Neural cell (in vitro differentiated cells): ENCODE results near the gene DAZL. TPM values are rescaled to one million over a fixed set of nuclear protein-coding genes. Genes with fewer than 3 reads are reported as not detected.

Experiments
- H2AFZ ChIP-seq: fragments of 200-600, 300-800 bp; sonication (generic), shearing (Covaris generic); 2 replicates; pipeline ENCODE4 v1.6.0; 2014; ENCODE audit warnings: low read depth, mild to moderate bottlenecking, antibody characterized with exemption, low read length, moderate library complexity
- H3F3A ChIP-seq: fragments of 200-600 bp; shearing (Covaris generic); 2 replicates; pipeline ENCODE4 v1.6.1; 2016; ENCODE audit warnings: mild to moderate bottlenecking, moderate library complexity, mixed read lengths, antibody characterized with exemption, low read length; ENCODE audit not compliant: insufficient read depth, poor library complexity, severe bottlenecking
- H3K27ac ChIP-seq: fragments of 200-600, 300-800 bp; sonication (generic), shearing (Covaris generic); 2 replicates; pipeline ENCODE4 v1.5.1; 2014; ENCODE audit warnings: mild to moderate bottlenecking, low read length, moderate library complexity
- H3K27me3 ChIP-seq: fragments of 300-800, 200-600 bp; sonication (generic), shearing (Covaris generic); 2 replicates; pipeline ENCODE4 v1.6.0; 2014; ENCODE audit warnings: mild to moderate bottlenecking, low read depth, low read length, moderate library complexity; ENCODE audit not compliant: insufficient read depth
- H3K36me3 ChIP-seq: fragments of 300-800, 200-600 bp; sonication (generic), shearing (Covaris generic); 2 replicates; pipeline ENCODE4 v1.5.1; 2014; ENCODE audit warnings: mild to moderate bottlenecking, antibody characterized with exemption, low read length, moderate library complexity; ENCODE audit not compliant: insufficient read depth
- H3K4me2 ChIP-seq: fragments of 300-800, 200-600 bp; sonication (generic), shearing (Covaris generic); 2 replicates; pipeline ENCODE4 v1.6.0; 2014; ENCODE audit warnings: mild to moderate bottlenecking, low read length
- H3K4me3 ChIP-seq: fragments of 300-800, 200-600 bp; sonication (generic), shearing (Covaris generic); 2 replicates; pipeline ENCODE4 v1.5.1; 2014; ENCODE audit warnings: mild to moderate bottlenecking, low read length, moderate library complexity
- H3K79me2 ChIP-seq: fragments of 200-600 bp; shearing (Covaris generic); replicated peaks from 2 replicates; pipeline ENCODE4 v1.6.0; 2014; ENCODE audit warnings: mild to moderate bottlenecking, low read length, moderate library complexity; ENCODE audit not compliant: insufficient read depth
- H3K9ac ChIP-seq: fragments of 300-800, 200-600 bp; sonication (generic), shearing (Covaris generic); 2 replicates; pipeline ENCODE4 v1.6.1; 2016; ENCODE audit warnings: mild to moderate bottlenecking, low read length, mixed read lengths
- H3K9me2 ChIP-seq: fragments of 200-600 bp; shearing (Covaris generic); 2 replicates; pipeline ENCODE4 v1.6.1; 2016; ENCODE audit warnings: mild to moderate bottlenecking, low read length, mixed read lengths; ENCODE audit not compliant: insufficient read depth
- H3K9me3 ChIP-seq: fragments of 200-600, 300-800 bp; sonication (generic), shearing (Covaris generic); 2 replicates; pipeline ENCODE4 v1.6.1; 2016; ENCODE audit warnings: mild to moderate bottlenecking, mixed run types, low read length, moderate library complexity, mixed read lengths
- H4K20me1 ChIP-seq: fragments of 200-600 bp; shearing (Covaris generic); 2 replicates; pipeline ENCODE4 v1.6.1; 2016; ENCODE audit warnings: mild to moderate bottlenecking, mixed run types; ENCODE audit not compliant: insufficient read depth
- EZH2 ChIP-seq: fragments of 200-600, 300-800 bp; shearing (Covaris generic), sonication (generic); IDR thresholded peaks from 2 replicates; pipeline ENCODE4 v1.6.1; 2014; ENCODE audit warnings: antibody characterized with exemption, low read length, borderline replicate concordance, mild to moderate bottlenecking; ENCODE audit not compliant: insufficient read depth, poor library complexity, severe bottlenecking
- MXI1 ChIP-seq: fragments of 450-650 bp; conservative IDR thresholded peaks from 2 replicates; pipeline ENCODE4 v1.6.1; 2014; ENCODE audit warnings: antibody characterized with exemption, mild to moderate bottlenecking; ENCODE audit not compliant: poor library complexity, severe bottlenecking
- POLR2AphosphoS5 ChIP-seq: IDR thresholded peaks from 2 replicates; pipeline ENCODE4 v1.6.1; 2012
- RAD21 ChIP-seq: fragments of 450-650 bp; conservative IDR thresholded peaks from 2 replicates; pipeline ENCODE4 v1.6.1; 2014; ENCODE audit warnings: antibody characterized with exemption, mild to moderate bottlenecking, moderate library complexity
- SMC3 ChIP-seq: fragments of 450-650 bp; conservative IDR thresholded peaks from 2 replicates; pipeline ENCODE4 v1.6.1; 2014; ENCODE audit warnings: antibody characterized with exemption, mild to moderate bottlenecking, moderate library complexity; ENCODE audit not compliant: poor library complexity
- TAF1 ChIP-seq: IDR thresholded peaks from 2 replicates; pipeline ENCODE4 v1.6.1; 2012; ENCODE audit warnings: low read depth
- polyA plus RNA-seq: library from polyadenylated mRNA; depleted of rRNA; stranded (reverse); fragments of >200 nt; gene quantifications from 2 replicates; pipeline ENCODE4 v1.2.3, GENCODE V29; 2014
- TF ChIP-seq, protein P1 (sequence below): IDR thresholded peaks from 2 replicates; pipeline ENCODE4 v1.6.1; 2012; ENCODE audit warnings: borderline replicate concordance

DAZL gene
- polyA plus RNA-seq, 1 donor from 2014 or later = not detected

DNA sequence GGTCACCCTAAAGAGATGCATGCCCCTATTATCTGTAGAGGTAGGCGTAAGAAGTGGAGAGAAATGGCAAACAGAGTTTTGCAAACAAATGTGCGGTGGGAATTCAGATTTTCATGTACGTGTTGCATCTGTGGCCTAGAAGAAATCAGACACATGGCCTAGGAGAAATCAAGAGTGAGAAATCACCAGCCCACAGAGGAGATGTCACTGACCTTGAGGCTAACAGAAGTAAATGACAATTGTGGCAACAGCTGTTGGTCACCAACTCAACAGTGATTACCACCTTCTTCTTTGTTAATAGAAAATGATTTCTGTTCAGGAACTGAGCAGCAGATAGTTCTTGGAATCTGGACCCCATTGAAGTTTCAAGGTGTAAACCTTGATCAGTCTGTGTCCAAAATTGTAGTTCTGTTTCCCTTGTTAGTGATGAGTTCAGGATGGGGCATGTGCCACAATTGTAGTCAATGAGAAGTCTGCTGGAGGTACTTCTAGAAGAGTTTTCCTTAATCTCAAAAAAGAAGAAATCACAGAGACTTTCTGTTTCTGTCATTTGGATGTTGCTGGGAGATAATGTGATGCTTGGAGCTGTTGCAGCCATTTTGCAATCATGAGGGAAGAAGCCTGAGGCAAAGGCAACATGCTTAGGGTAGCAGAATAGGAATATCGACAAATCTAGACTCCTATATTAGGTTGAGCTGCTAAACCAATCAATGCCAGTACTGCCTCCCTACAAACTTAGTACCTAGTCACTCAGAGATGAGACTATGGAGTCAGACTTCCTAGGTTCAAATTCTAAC lies 57.5 kb downstream of the DAZL start:
- Histone ChIP-seq H3K4me2 (no peak overlapping the region), H3K27me3 (no peaks in the 10 kb centered on the region), H3K9me2 (no peaks in the 10 kb centered on the region), H3K9ac (no peak overlapping the region), H3K9me3 (no peaks in the 10 kb centered on the region), H3K27ac (no peak overlapping the region), H4K20me1 (no peaks in the 10 kb centered on the region), H3K79me2 (no peaks in the 10 kb centered on the region), H3K36me3 (no peaks in the 10 kb centered on the region), H3F3A (no peaks in the 10 kb centered on the region), H3K4me3 (no peak overlapping the region), H2AFZ (no peak overlapping the region)
- TF ChIP-seq EZH2 (no peak), RAD21 (no peak), POLR2AphosphoS5 (no peak), TAF1 (no peak), SMC3 (no peak)
- TF ChIP-seq, protein P1, sequence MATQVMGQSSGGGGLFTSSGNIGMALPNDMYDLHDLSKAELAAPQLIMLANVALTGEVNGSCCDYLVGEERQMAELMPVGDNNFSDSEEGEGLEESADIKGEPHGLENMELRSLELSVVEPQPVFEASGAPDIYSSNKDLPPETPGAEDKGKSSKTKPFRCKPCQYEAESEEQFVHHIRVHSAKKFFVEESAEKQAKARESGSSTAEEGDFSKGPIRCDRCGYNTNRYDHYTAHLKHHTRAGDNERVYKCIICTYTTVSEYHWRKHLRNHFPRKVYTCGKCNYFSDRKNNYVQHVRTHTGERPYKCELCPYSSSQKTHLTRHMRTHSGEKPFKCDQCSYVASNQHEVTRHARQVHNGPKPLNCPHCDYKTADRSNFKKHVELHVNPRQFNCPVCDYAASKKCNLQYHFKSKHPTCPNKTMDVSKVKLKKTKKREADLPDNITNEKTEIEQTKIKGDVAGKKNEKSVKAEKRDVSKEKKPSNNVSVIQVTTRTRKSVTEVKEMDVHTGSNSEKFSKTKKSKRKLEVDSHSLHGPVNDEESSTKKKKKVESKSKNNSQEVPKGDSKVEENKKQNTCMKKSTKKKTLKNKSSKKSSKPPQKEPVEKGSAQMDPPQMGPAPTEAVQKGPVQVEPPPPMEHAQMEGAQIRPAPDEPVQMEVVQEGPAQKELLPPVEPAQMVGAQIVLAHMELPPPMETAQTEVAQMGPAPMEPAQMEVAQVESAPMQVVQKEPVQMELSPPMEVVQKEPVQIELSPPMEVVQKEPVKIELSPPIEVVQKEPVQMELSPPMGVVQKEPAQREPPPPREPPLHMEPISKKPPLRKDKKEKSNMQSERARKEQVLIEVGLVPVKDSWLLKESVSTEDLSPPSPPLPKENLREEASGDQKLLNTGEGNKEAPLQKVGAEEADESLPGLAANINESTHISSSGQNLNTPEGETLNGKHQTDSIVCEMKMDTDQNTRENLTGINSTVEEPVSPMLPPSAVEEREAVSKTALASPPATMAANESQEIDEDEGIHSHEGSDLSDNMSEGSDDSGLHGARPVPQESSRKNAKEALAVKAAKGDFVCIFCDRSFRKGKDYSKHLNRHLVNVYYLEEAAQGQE = no peak

DNA sequence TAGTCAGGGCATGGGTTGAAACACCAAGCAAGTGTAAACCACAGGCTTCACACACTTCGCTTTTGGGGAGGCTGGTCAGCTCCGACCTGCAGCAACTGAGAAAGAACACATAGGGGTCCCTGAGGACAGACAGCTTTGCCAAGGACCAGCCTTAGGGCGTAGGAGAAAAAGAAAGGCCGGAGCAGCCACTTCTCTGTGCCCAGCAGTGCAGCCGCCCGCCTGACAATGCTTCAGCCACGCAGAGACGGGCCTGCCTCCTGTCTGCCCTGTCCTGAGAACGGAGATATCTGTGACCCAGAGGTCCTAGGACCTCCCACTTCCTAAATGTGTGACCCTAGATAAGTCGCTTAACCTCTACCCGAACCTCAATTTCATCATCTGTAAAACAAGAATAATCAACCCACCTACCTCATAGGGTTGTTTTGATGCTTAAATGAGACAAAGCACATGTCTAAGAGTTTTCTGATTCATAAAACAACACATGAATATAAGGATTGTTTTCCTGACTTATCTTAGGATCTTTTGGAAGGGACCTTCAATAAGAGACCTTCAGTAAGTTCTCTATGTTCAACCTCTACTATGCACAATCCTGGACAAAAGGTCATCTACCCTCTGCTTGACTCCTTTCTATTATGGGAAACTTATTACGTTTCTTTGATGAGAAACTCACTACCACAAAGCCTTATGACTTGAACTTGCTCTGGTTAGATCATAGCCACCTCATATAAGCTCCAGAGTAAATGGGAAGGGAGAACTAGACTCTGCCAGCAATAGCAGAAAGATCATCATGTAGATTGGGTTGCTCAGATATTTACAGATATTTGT lies 58.8 kb downstream of the DAZL start:
- no peak overlapping the region for H3K4me2 ChIP-seq
- TF ChIP-seq SMC3 (no peak), RAD21 (no peak), MXI1 (no peak)
- TF ChIP-seq, protein P1 = no peak
- no peak overlapping the region for H2AFZ ChIP-seq
- H3K9me3 ChIP-seq = no peaks in the 10 kb centered on the region
- H4K20me1 ChIP-seq = no peaks in the 10 kb centered on the region
- H3K4me3 ChIP-seq = no peak overlapping the region
- H3K9me2 ChIP-seq = no peaks in the 10 kb centered on the region
- no peaks in the 10 kb centered on the region for H3K36me3 ChIP-seq
- H3F3A ChIP-seq = no peaks in the 10 kb centered on the region
- H3K27me3 ChIP-seq = no peaks in the 10 kb centered on the region
- no peak overlapping the region for H3K9ac ChIP-seq
- no peaks in the 10 kb centered on the region for H3K79me2 ChIP-seq
- H3K27ac ChIP-seq = no peak overlapping the region
